Endothelial cell of umbilical vein (primary cell): ENCODE data around the gene RAD51B. TPM values are rescaled to one million over a fixed set of nuclear protein-coding genes. Genes with fewer than 3 reads are reported as not detected.

Experiments used
- BruUV-seq: library from RNA; stranded (reverse); fragments of 400-500 nt; replicated peaks from 2 replicates; lab custom pipeline; 2021; lab: Mats Ljungman, UMichigan
- CTCF ChIA-PET: fragments of 300-600, 350-600 bp; sonication (Branson Sonifier 250); formaldehyde crosslinking; loops from one replicate; lab custom pipeline; 2021; ENCODE audit warnings: antibody characterized with exemption, inconsistent platforms; lab: Charles Lee
- POLR2A ChIA-PET: fragments of 300-600, 350-600 bp; sonication (Branson Sonifier 250); formaldehyde crosslinking; loops from one replicate; lab custom pipeline; 2021; ENCODE audit warnings: antibody characterized with exemption, inconsistent platforms; lab: Charles Lee
- DNase-seq: peaks from one replicate; pipeline ENCODE4 v3.0.0-alpha.2; 2011; ENCODE audit warnings: low read depth, low spot score
- FAIRE-seq: peaks from 2 replicates; lab custom pipeline; 2011; peaks lifted over from hg19 to GRCh38; lab: Jason Lieb, UNC
- H2AFZ ChIP-seq: 2 replicates; pipeline ENCODE4 v1.6.0; 2012; ENCODE audit warnings: low read depth, low read length, control low read depth, inconsistent platforms
- H3K27ac ChIP-seq: 2 replicates; pipeline ENCODE4 v1.5.1; 2011; ENCODE audit warnings: low read depth, mild to moderate bottlenecking, control low read depth, low read length, moderate library complexity; ENCODE audit not compliant: insufficient read depth
- H3K27me3 ChIP-seq, 2 experiments: 2 replicates each; pipeline versions ENCODE4 v1.6.0 to v1.6.1; 2011; ENCODE audit warnings: low read length in 2 of 2, mixed read lengths in 1 of 2; ENCODE audit not compliant: control insufficient read depth in 2 of 2, insufficient read depth in 2 of 2
- H3K36me3 ChIP-seq, 2 experiments: 2 replicates in 1 of 2; 3 replicates in 1 of 2; pipeline ENCODE4 v1.5.1; 2011; ENCODE audit warnings: low read length in 2 of 2, mild to moderate bottlenecking in 1 of 2, moderate library complexity in 1 of 2; ENCODE audit not compliant: control insufficient read depth in 2 of 2, insufficient read depth in 2 of 2; ENCODE audit errors: extremely low read depth in 1 of 2
- H3K4me1 ChIP-seq: 3 replicates; pipeline ENCODE4 v1.5.1; 2011; ENCODE audit warnings: mild to moderate bottlenecking, low read length; ENCODE audit not compliant: control insufficient read depth, insufficient read depth; ENCODE audit errors: extremely low read depth
- H3K4me2 ChIP-seq: 2 replicates; pipeline ENCODE4 v1.6.1; 2011; ENCODE audit warnings: low read length, control low read depth, mixed read lengths; ENCODE audit not compliant: insufficient read depth
- H3K4me3 ChIP-seq, 3 experiments: fragments of 200-600 bp in 1 of 3; sonication (generic), shearing (Covaris generic) in 1 of 3; replicated peaks in 1 of 3; 2 replicates each; pipeline ENCODE4 v1.5.1; 2011 to 2016; ENCODE audit warnings: control low read depth in 3 of 3, low read length in 3 of 3, mild to moderate bottlenecking in 2 of 3, inconsistent platforms in 1 of 3, low read depth in 1 of 3, moderate library complexity in 1 of 3; ENCODE audit not compliant: insufficient read depth in 1 of 3
- H3K79me2 ChIP-seq: 2 replicates; pipeline ENCODE4 v1.6.0; 2012; ENCODE audit warnings: low read length, inconsistent platforms; ENCODE audit not compliant: control insufficient read depth, insufficient read depth
- H3K9ac ChIP-seq: replicated peaks from 2 replicates; pipeline ENCODE3; 2011; ENCODE audit warnings: low read length, control low read depth; ENCODE audit not compliant: insufficient read depth; ENCODE audit errors: extremely low read depth
- H3K9me1 ChIP-seq: replicated peaks from 3 replicates; pipeline ENCODE4 v1.6.0; 2011; ENCODE audit warnings: mild to moderate bottlenecking, low read length; ENCODE audit not compliant: control insufficient read depth, insufficient read depth; ENCODE audit errors: extremely low read depth
- H3K9me3 ChIP-seq: replicated peaks from 2 replicates; pipeline ENCODE4 v1.5.1; 2012; ENCODE audit warnings: low read length, inconsistent platforms; ENCODE audit not compliant: control insufficient read depth, insufficient read depth
- H4K20me1 ChIP-seq: replicated peaks from 2 replicates; pipeline ENCODE3; 2011; ENCODE audit warnings: mild to moderate bottlenecking, low read length; ENCODE audit not compliant: control insufficient read depth, insufficient read depth; ENCODE audit errors: extremely low read depth
- EZH2 ChIP-seq: IDR thresholded peaks from 2 replicates; pipeline ENCODE4 v1.6.1; 2012; ENCODE audit warnings: borderline replicate concordance, low read depth, mild to moderate bottlenecking, moderate library complexity, low read length, inconsistent platforms; ENCODE audit not compliant: severe bottlenecking
- FOS ChIP-seq: IDR thresholded peaks from 2 replicates; pipeline ENCODE4 v1.6.1; 2011; ENCODE audit warnings: mild to moderate bottlenecking, low read length, moderate library complexity, borderline replicate concordance; ENCODE audit not compliant: insufficient read depth
- GATA2 ChIP-seq: IDR thresholded peaks from 2 replicates; pipeline ENCODE4 v1.7.0; 2011; ENCODE audit warnings: low read depth, mild to moderate bottlenecking, moderate library complexity, mixed read lengths, low read length; ENCODE audit not compliant: insufficient read length, insufficient read depth
- JUN ChIP-seq: IDR thresholded peaks from 2 replicates; pipeline ENCODE4 v1.6.1; 2011; ENCODE audit warnings: borderline replicate concordance, low read depth; ENCODE audit not compliant: insufficient read length, insufficient read depth
- MYC ChIP-seq: IDR thresholded peaks from one replicate; pipeline ENCODE4 v1.6.1; 2011; ENCODE audit warnings: mild to moderate bottlenecking, low read depth, low read length
- POLR2A ChIP-seq: IDR thresholded peaks from 2 replicates; pipeline ENCODE4 v1.6.1; 2012; ENCODE audit warnings: low read depth, mild to moderate bottlenecking, control low read depth, low read length
- POLR2AphosphoS5 ChIP-seq: IDR thresholded peaks from 2 replicates; pipeline ENCODE4 v1.6.1; 2012; ENCODE audit warnings: low read depth, mild to moderate bottlenecking, control low read depth, low read length, moderate library complexity; ENCODE audit not compliant: insufficient read depth
- dilution Hi-C: fragments of 300-500 bp; cut with MboI; formaldehyde crosslinking; loops from one replicate; pipeline ENCODE4 v1.15.0; 2019; ENCODE audit warnings: low sequenced_read_pairs; ENCODE audit not compliant: extremely low pct_ligation_motif_present
- intact Hi-C: fragments of 100-400 bp; cut with micrococcal nuclease; formaldehyde crosslinking; loops from one replicate; pipeline ENCODE4 v1.10.0; 2022
- polyA plus RNA-seq, 4 experiments: library from polyadenylated mRNA; depleted of rRNA in 3 of 4; stranded (reverse) in 3 of 4; unstranded in 1 of 4; fragments of >200 nt; gene quantifications; 2 replicates each; pipeline versions ENCODE4 v1.2.1 to v1.2.3, GENCODE V29; 2011 to 2012; ENCODE audit warnings: missing spikeins in 1 of 4
- total RNA-seq: library from RNA; stranded (reverse); gene quantifications from 2 replicates; pipeline ENCODE4 v1.2.3, GENCODE V29; 2021
- TF ChIP-seq, protein P1 (sequence below), 2 donors: IDR thresholded peaks; 1 replicate in 1 of 2; 2 replicates in 1 of 2; pipeline ENCODE4 v1.5.1; 2011; ENCODE audit warnings: low read length in 2 of 2, mild to moderate bottlenecking in 2 of 2, moderate library complexity in 2 of 2, control low read depth in 1 of 2, inconsistent platforms in 1 of 2, low read depth in 1 of 2; ENCODE audit not compliant: insufficient read depth in 1 of 2; ENCODE audit errors: extremely low read depth in 1 of 2
- TF ChIP-seq, protein P2 (sequence below): IDR thresholded peaks from 2 replicates; pipeline ENCODE4 v1.6.1; 2011; ENCODE audit not compliant: insufficient read depth, insufficient read length

RAD51B gene
- total and polyA plus RNA-seq, 2 donors (not counting 3 experiments of a cell fraction or from before 2014, with no cell fraction given), result 3.9 to 19.0 TPM

DNA sequence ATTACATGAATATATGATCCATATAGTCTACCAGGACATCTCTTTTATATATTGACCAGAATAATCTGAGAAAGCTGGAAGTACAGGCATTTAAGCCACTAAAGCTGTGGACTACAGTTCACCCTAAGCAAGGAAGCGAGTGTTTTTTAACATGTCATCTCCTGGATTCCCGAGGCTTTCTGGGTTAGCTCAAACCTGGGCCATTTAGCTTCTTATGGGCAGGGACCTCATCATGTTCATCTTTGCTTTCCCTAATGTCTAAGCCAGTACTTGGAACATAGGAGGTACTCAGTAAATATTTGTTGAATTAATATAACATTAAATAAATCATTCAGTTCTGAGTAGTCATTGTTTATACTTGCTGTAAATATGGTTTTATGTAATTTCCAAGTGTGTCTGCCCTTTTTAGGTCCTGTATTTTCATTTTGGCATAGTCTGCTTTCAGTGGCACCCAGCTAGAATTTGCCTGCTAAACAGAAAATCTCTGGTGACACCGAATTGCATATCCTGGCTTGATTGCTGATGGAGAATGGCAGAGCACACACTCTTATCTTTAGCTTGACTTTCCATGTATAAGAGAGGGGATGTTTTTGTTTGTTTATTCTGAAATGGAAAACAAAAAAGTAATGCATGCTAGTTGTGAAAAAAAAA, 628.8 kb downstream of the RAD51B start:
- FAIRE-seq, result no peak
- TF ChIP-seq FOS, result no peak
- TF ChIP-seq JUN, result no peak
- TF ChIP-seq, protein P1, sequence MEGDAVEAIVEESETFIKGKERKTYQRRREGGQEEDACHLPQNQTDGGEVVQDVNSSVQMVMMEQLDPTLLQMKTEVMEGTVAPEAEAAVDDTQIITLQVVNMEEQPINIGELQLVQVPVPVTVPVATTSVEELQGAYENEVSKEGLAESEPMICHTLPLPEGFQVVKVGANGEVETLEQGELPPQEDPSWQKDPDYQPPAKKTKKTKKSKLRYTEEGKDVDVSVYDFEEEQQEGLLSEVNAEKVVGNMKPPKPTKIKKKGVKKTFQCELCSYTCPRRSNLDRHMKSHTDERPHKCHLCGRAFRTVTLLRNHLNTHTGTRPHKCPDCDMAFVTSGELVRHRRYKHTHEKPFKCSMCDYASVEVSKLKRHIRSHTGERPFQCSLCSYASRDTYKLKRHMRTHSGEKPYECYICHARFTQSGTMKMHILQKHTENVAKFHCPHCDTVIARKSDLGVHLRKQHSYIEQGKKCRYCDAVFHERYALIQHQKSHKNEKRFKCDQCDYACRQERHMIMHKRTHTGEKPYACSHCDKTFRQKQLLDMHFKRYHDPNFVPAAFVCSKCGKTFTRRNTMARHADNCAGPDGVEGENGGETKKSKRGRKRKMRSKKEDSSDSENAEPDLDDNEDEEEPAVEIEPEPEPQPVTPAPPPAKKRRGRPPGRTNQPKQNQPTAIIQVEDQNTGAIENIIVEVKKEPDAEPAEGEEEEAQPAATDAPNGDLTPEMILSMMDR (IDR thresholded peaks at IDR 0.05; ENCODE audit: extremely low read depth in 1 of 2, insufficient read depth in 1 of 2, low read depth in 1 of 2, low read length in 2 of 2), result no peak
- TF ChIP-seq, protein P2, sequence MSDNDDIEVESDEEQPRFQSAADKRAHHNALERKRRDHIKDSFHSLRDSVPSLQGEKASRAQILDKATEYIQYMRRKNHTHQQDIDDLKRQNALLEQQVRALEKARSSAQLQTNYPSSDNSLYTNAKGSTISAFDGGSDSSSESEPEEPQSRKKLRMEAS, result no peak
- no peak for TF ChIP-seq POLR2A
- TF ChIP-seq GATA2, result no peak
- TF ChIP-seq EZH2, result no peak
- TF ChIP-seq MYC, result no peak
- no peak for TF ChIP-seq POLR2AphosphoS5
- no peak overlapping the region for H3K4me3 ChIP-seq

More for the DNA sequence above, 628.8 kb downstream of the RAD51B start:
- Histone ChIP-seq H3K27ac (no peak overlapping the region), H3K9me1 (no peaks in the 10 kb centered on the region), H4K20me1 (no peaks in the 10 kb centered on the region), H3K4me1 (no peaks in the 10 kb centered on the region), H3K4me2 (no peak overlapping the region), H3K9ac (no peak overlapping the region), H3K27me3 (no peaks in the 10 kb centered on the region), H2AFZ (no peak overlapping the region), H3K9me3 (no peaks in the 10 kb centered on the region), H3K79me2 (no peaks in the 10 kb centered on the region), H3K36me3 (no peaks in the 10 kb centered on the region)
- no TSS peak for BruUV-seq
- ChIA-PET POLR2A (no interaction called here), CTCF (interaction anchor here (0.9 to 1.3 kb wide), 2 partner anchors 10 to 26 kb away, joined by 3 read pairs; no protein-coding TSS in a partner anchor)
- dilution Hi-C loops (no loop called here), intact Hi-C loops (no loop called here)
- DNase-seq, result no peak
